Measurements from ENCODE around the gene TUBB8. TPM values are rescaled to one million over a fixed set of nuclear protein-coding genes. Genes with fewer than 3 reads are reported as not detected.

Gene TUBB8
- total and polyA plus RNA-seq, 9 of the 15 experiments (the other 6 are each of a cell fraction or from before 2014, with no cell fraction given): 0.07 TPM; not detected in 8

- Histone ChIP-seq H3K9me1 (ENCODE audit: control insufficient read depth, insufficient read depth, low read length) (no peaks in the 10 kb centered on the region), H3K79me2 (ENCODE audit: control insufficient read depth, insufficient read depth, low read length) (no peaks in the 10 kb centered on the region), H3K9me3 (replicated peaks; ENCODE audit: control insufficient read depth, insufficient read depth, low read depth, low read length) (no peaks in the 10 kb centered on the region), H3K36me3 (ENCODE audit: control insufficient read depth, insufficient read depth, low read length) (no peaks in the 10 kb centered on the region), H3K27me3 (ENCODE audit: control insufficient read depth in 2 of 2, insufficient read depth in 2 of 2, low read length in 2 of 2) (no peaks in the 10 kb centered on the region), H2AFZ (ENCODE audit: low read depth, low read length) (no peak overlapping the region), H3K4me1 (replicated peaks in 1 of 2; ENCODE audit: control insufficient read depth in 2 of 2, insufficient read depth in 2 of 2, low read length in 2 of 2) (peaks cover 3 to 7% of the 10 kb centered on the region in 2 experiments; a peak in 3 of 5 replicates), H3K9ac (ENCODE audit: insufficient read depth in 1 of 2, low read depth in 2 of 2, low read length in 2 of 2) (no peak overlapping the region; a peak in 1 of 4 replicates), H3K4me2 (ENCODE audit: insufficient read depth, low read length) (no peak overlapping the region), H3K27ac (ENCODE audit: extremely low read depth, low read depth, low read length) (no peak overlapping the region), H3K4me3 (no peak overlapping the region), H4K20me1 (replicated peaks; ENCODE audit: control insufficient read depth, insufficient read depth, low read length) (no peaks in the 10 kb centered on the region)
- POLR2A ChIA-PET: no interaction called here
- in situ Hi-C loops (cut with MboI) (no loop called here), intact Hi-C loops (cut with micrococcal nuclease) (no loop called here)
- CTCF ChIA-PET (ENCODE audit: low intra/inter-chr PET ratio): no interaction called here
- ATAC-seq: no peak
- FAIRE-seq: no peak
- no peak for DNase-seq (ENCODE audit: extremely low read depth in 1 of 4, low spot score in 3 of 4)
- no TSS peak for BruUV-seq (replicated peaks)
- 0% methylated on average over 2 of the region's 4 CpGs for WGBS (ENCODE audit: insufficient coverage, low coverage, missing lambda C conversion rate)
- TF ChIP-seq THAP12 (CRISPR knock-in tag; IDR thresholded peaks at IDR 0.05): no peak
- TF ChIP-seq GTF2F1 (IDR thresholded peaks at IDR 0.05; ENCODE audit: low read depth, low read length): no peak
- no peak for TF ChIP-seq LEF1 (IDR thresholded peaks at IDR 0.05)
- no peak for TF ChIP-seq KLF1 (tag; IDR thresholded peaks at IDR 0.05)
- no peak for TF ChIP-seq BRF1 (IDR thresholded peaks at IDR 0.05; ENCODE audit: borderline replicate concordance, extremely low read depth, insufficient read length)
- no peak for TF ChIP-seq LARP7 (IDR thresholded peaks at IDR 0.05)
- TF ChIP-seq ZFX (CRISPR knock-in tag; IDR thresholded peaks at IDR 0.05): no peak
- no peak for TF ChIP-seq MYBL2 (IDR thresholded peaks at IDR 0.05; ENCODE audit: low read depth)
- no peak for TF ChIP-seq MYBL2 (CRISPR knock-in tag; IDR thresholded peaks at IDR 0.05; ENCODE audit: borderline replicate concordance)
- TF ChIP-seq U2AF1 (optimal IDR thresholded peaks at IDR 0.05; ENCODE audit: low read depth, low read length): no peak
- no peak for TF ChIP-seq TAF1 (IDR thresholded peaks at IDR 0.05; ENCODE audit: control insufficient read depth, extremely low read depth, insufficient read depth, low read length, severe bottlenecking)
- no peak for TF ChIP-seq RAD51 (IDR thresholded peaks at IDR 0.05; ENCODE audit: borderline replicate concordance, low read depth)
- no peak for TF ChIP-seq HMGN3 (IDR thresholded peaks at IDR 0.05; ENCODE audit: borderline replicate concordance, extremely low read depth, insufficient read length, low read depth, low read length)
- no peak for TF ChIP-seq RFX1 (IDR thresholded peaks at IDR 0.05)
- TF ChIP-seq TAL1 (IDR thresholded peaks at IDR 0.05): no peak
- TF ChIP-seq, protein P1, sequence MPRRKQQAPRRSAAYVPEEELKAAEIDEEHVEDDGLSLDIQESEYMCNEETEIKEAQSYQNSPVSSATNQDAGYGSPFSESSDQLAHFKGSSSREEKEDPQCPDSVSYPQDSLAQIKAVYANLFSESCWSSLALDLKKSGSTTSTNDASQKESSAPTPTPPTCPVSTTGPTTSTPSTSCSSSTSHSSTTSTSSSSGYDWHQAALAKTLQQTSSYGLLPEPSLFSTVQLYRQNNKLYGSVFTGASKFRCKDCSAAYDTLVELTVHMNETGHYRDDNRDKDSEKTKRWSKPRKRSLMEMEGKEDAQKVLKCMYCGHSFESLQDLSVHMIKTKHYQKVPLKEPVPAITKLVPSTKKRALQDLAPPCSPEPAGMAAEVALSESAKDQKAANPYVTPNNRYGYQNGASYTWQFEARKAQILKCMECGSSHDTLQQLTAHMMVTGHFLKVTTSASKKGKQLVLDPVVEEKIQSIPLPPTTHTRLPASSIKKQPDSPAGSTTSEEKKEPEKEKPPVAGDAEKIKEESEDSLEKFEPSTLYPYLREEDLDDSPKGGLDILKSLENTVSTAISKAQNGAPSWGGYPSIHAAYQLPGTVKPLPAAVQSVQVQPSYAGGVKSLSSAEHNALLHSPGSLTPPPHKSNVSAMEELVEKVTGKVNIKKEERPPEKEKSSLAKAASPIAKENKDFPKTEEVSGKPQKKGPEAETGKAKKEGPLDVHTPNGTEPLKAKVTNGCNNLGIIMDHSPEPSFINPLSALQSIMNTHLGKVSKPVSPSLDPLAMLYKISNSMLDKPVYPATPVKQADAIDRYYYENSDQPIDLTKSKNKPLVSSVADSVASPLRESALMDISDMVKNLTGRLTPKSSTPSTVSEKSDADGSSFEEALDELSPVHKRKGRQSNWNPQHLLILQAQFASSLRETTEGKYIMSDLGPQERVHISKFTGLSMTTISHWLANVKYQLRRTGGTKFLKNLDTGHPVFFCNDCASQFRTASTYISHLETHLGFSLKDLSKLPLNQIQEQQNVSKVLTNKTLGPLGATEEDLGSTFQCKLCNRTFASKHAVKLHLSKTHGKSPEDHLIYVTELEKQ (CRISPR knock-in tag; IDR thresholded peaks at IDR 0.05): no peak
- TF ChIP-seq FOXA3 (CRISPR knock-in tag; conservative IDR thresholded peaks at IDR 0.05 in 1 of 2, IDR thresholded peaks at IDR 0.05 in 1 of 2): no peak
- no peak for TF ChIP-seq CREB3 (tag; conservative IDR thresholded peaks at IDR 0.05; ENCODE audit: low read depth)
Observed at GRCh38 chr10:92153-92552, 43.1 kb upstream of the TUBB8 start.
